Neural cell (in vitro differentiated cells): ENCODE results near the gene RET. TPM values are rescaled to one million over a fixed set of nuclear protein-coding genes. Genes with fewer than 3 reads are reported as not detected.

Experiments used
- H2AFZ ChIP-seq: fragments of 200-600, 300-800 bp; sonication (generic), shearing (Covaris generic); 2 replicates; pipeline ENCODE4 v1.6.0; 2014; ENCODE audit warnings: low read depth, mild to moderate bottlenecking, antibody characterized with exemption, low read length, moderate library complexity
- H3F3A ChIP-seq: fragments of 200-600 bp; shearing (Covaris generic); 2 replicates; pipeline ENCODE4 v1.6.1; 2016; ENCODE audit warnings: mild to moderate bottlenecking, moderate library complexity, mixed read lengths, antibody characterized with exemption, low read length; ENCODE audit not compliant: insufficient read depth, poor library complexity, severe bottlenecking
- H3K27ac ChIP-seq: fragments of 200-600, 300-800 bp; sonication (generic), shearing (Covaris generic); 2 replicates; pipeline ENCODE4 v1.5.1; 2014; ENCODE audit warnings: mild to moderate bottlenecking, low read length, moderate library complexity
- H3K27me3 ChIP-seq: fragments of 300-800, 200-600 bp; sonication (generic), shearing (Covaris generic); 2 replicates; pipeline ENCODE4 v1.6.0; 2014; ENCODE audit warnings: mild to moderate bottlenecking, low read depth, low read length, moderate library complexity; ENCODE audit not compliant: insufficient read depth
- H3K36me3 ChIP-seq: fragments of 300-800, 200-600 bp; sonication (generic), shearing (Covaris generic); 2 replicates; pipeline ENCODE4 v1.5.1; 2014; ENCODE audit warnings: mild to moderate bottlenecking, antibody characterized with exemption, low read length, moderate library complexity; ENCODE audit not compliant: insufficient read depth
- H3K4me2 ChIP-seq: fragments of 300-800, 200-600 bp; sonication (generic), shearing (Covaris generic); 2 replicates; pipeline ENCODE4 v1.6.0; 2014; ENCODE audit warnings: mild to moderate bottlenecking, low read length
- H3K4me3 ChIP-seq: fragments of 300-800, 200-600 bp; sonication (generic), shearing (Covaris generic); 2 replicates; pipeline ENCODE4 v1.5.1; 2014; ENCODE audit warnings: mild to moderate bottlenecking, low read length, moderate library complexity
- H3K79me2 ChIP-seq: fragments of 200-600 bp; shearing (Covaris generic); replicated peaks from 2 replicates; pipeline ENCODE4 v1.6.0; 2014; ENCODE audit warnings: mild to moderate bottlenecking, low read length, moderate library complexity; ENCODE audit not compliant: insufficient read depth
- H3K9ac ChIP-seq: fragments of 300-800, 200-600 bp; sonication (generic), shearing (Covaris generic); 2 replicates; pipeline ENCODE4 v1.6.1; 2016; ENCODE audit warnings: mild to moderate bottlenecking, low read length, mixed read lengths
- H3K9me2 ChIP-seq: fragments of 200-600 bp; shearing (Covaris generic); 2 replicates; pipeline ENCODE4 v1.6.1; 2016; ENCODE audit warnings: mild to moderate bottlenecking, low read length, mixed read lengths; ENCODE audit not compliant: insufficient read depth
- H3K9me3 ChIP-seq: fragments of 200-600, 300-800 bp; sonication (generic), shearing (Covaris generic); 2 replicates; pipeline ENCODE4 v1.6.1; 2016; ENCODE audit warnings: mild to moderate bottlenecking, mixed run types, low read length, moderate library complexity, mixed read lengths
- H4K20me1 ChIP-seq: fragments of 200-600 bp; shearing (Covaris generic); 2 replicates; pipeline ENCODE4 v1.6.1; 2016; ENCODE audit warnings: mild to moderate bottlenecking, mixed run types; ENCODE audit not compliant: insufficient read depth
- EP300 ChIP-seq: fragments of 450-650 bp; conservative IDR thresholded peaks from 2 replicates; pipeline ENCODE4 v1.6.1; 2014; ENCODE audit warnings: antibody characterized with exemption, mild to moderate bottlenecking, moderate library complexity; ENCODE audit not compliant: poor library complexity, severe bottlenecking
- EZH2 ChIP-seq: fragments of 200-600, 300-800 bp; shearing (Covaris generic), sonication (generic); IDR thresholded peaks from 2 replicates; pipeline ENCODE4 v1.6.1; 2014; ENCODE audit warnings: antibody characterized with exemption, low read length, borderline replicate concordance, mild to moderate bottlenecking; ENCODE audit not compliant: insufficient read depth, poor library complexity, severe bottlenecking
- MXI1 ChIP-seq: fragments of 450-650 bp; conservative IDR thresholded peaks from 2 replicates; pipeline ENCODE4 v1.6.1; 2014; ENCODE audit warnings: antibody characterized with exemption, mild to moderate bottlenecking; ENCODE audit not compliant: poor library complexity, severe bottlenecking
- POLR2AphosphoS5 ChIP-seq: IDR thresholded peaks from 2 replicates; pipeline ENCODE4 v1.6.1; 2012
- RAD21 ChIP-seq: fragments of 450-650 bp; conservative IDR thresholded peaks from 2 replicates; pipeline ENCODE4 v1.6.1; 2014; ENCODE audit warnings: antibody characterized with exemption, mild to moderate bottlenecking, moderate library complexity
- REST ChIP-seq: IDR thresholded peaks from 2 replicates; pipeline ENCODE4 v1.6.1; 2012; ENCODE audit warnings: borderline replicate concordance
- SMC3 ChIP-seq: fragments of 450-650 bp; conservative IDR thresholded peaks from 2 replicates; pipeline ENCODE4 v1.6.1; 2014; ENCODE audit warnings: antibody characterized with exemption, mild to moderate bottlenecking, moderate library complexity; ENCODE audit not compliant: poor library complexity
- TAF1 ChIP-seq: IDR thresholded peaks from 2 replicates; pipeline ENCODE4 v1.6.1; 2012; ENCODE audit warnings: low read depth
- polyA plus RNA-seq: library from polyadenylated mRNA; depleted of rRNA; stranded (reverse); fragments of >200 nt; gene quantifications from 2 replicates; pipeline ENCODE4 v1.2.3, GENCODE V29; 2014
- TF ChIP-seq, protein P1 (sequence below): fragments of 450-650 bp; IDR thresholded peaks from 2 replicates; pipeline ENCODE4 v1.5.1; 2014; ENCODE audit warnings: antibody characterized with exemption, mild to moderate bottlenecking, moderate library complexity; ENCODE audit not compliant: poor library complexity, severe bottlenecking

Gene RET
- polyA plus RNA-seq, 1 donor from 2014 or later, result 1.7 TPM

DNA sequence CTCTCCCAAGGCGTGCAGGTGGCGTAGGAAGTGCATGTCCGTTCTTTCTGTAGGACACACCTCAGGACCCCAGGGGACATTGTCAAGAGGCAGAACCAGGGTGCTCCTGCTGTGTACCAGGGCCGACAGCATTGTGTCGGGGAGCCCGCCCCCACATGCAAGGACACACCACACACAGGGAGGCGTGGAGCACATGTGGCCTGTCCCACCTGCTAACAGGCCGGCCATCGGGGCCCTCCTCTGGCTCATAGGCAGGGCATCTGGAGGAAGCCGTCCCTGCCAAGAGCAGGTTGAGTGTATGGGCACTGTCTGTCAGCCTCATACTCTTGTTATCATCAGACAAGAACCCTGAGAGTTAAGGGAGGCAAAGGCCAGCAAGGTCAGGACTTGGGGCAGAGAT, 12.7 kb downstream of the RET start:
- Histone ChIP-seq H3K4me3 (no peak overlapping the region), H3K9me2 (no peaks in the 10 kb centered on the region), H3K9me3 (no peaks in the 10 kb centered on the region), H3K27me3 (no peaks in the 10 kb centered on the region), H3K36me3 (no peaks in the 10 kb centered on the region), H3K27ac (no peak overlapping the region), H3F3A (no peaks in the 10 kb centered on the region), H3K4me2 (no peak overlapping the region), H2AFZ (no peak overlapping the region), H3K79me2 (no peaks in the 10 kb centered on the region), H4K20me1 (no peaks in the 10 kb centered on the region), H3K9ac (no peak overlapping the region)
- TF ChIP-seq TAF1, result no peak
- TF ChIP-seq POLR2AphosphoS5, result no peak
- TF ChIP-seq RAD21, result no peak
- no peak for TF ChIP-seq MXI1
- no peak for TF ChIP-seq REST
- TF ChIP-seq EP300, result no peak
- TF ChIP-seq SMC3, result no peak
- TF ChIP-seq EZH2, result no peak
- TF ChIP-seq, protein P1, sequence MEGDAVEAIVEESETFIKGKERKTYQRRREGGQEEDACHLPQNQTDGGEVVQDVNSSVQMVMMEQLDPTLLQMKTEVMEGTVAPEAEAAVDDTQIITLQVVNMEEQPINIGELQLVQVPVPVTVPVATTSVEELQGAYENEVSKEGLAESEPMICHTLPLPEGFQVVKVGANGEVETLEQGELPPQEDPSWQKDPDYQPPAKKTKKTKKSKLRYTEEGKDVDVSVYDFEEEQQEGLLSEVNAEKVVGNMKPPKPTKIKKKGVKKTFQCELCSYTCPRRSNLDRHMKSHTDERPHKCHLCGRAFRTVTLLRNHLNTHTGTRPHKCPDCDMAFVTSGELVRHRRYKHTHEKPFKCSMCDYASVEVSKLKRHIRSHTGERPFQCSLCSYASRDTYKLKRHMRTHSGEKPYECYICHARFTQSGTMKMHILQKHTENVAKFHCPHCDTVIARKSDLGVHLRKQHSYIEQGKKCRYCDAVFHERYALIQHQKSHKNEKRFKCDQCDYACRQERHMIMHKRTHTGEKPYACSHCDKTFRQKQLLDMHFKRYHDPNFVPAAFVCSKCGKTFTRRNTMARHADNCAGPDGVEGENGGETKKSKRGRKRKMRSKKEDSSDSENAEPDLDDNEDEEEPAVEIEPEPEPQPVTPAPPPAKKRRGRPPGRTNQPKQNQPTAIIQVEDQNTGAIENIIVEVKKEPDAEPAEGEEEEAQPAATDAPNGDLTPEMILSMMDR, result no peak

DNA sequence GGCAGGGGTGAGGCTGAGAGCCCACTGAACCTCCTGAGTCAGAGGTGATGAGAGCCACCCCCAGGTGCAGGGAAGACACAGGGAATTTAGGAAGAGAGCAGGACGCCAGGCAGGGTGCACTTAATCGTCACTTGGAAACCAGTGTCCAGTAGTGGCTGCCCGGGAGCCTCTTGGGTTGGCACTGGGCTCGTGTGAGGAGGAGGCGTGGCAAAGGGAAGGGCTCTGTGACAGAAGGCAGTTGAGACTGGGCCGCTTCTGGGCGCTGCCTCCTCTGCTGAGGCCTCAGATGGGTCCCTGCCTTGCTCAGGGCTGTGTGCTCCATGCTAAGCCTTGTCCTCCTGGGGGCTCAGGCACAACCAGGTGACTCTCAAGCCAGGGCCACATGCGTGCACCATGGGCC, 13.3 kb downstream of the RET start:
- TF ChIP-seq EZH2, result no peak
- no peak for TF ChIP-seq MXI1
- TF ChIP-seq POLR2AphosphoS5, result no peak
- no peak for TF ChIP-seq RAD21
- no peak for TF ChIP-seq TAF1
- no peak for TF ChIP-seq SMC3
- TF ChIP-seq, protein P1, result no peak
- TF ChIP-seq REST, result no peak
- no peak for TF ChIP-seq EP300
- Histone ChIP-seq H3F3A (no peaks in the 10 kb centered on the region), H3K36me3 (no peaks in the 10 kb centered on the region), H3K4me2 (no peak overlapping the region), H4K20me1 (no peaks in the 10 kb centered on the region), H3K9me2 (no peaks in the 10 kb centered on the region), H3K9me3 (no peaks in the 10 kb centered on the region), H3K27me3 (no peaks in the 10 kb centered on the region), H3K9ac (no peak overlapping the region), H3K27ac (no peak overlapping the region), H2AFZ (no peak overlapping the region), H3K4me3 (no peak overlapping the region), H3K79me2 (no peaks in the 10 kb centered on the region)
